ENCODE measurements around the gene NCAN.

DNA sequence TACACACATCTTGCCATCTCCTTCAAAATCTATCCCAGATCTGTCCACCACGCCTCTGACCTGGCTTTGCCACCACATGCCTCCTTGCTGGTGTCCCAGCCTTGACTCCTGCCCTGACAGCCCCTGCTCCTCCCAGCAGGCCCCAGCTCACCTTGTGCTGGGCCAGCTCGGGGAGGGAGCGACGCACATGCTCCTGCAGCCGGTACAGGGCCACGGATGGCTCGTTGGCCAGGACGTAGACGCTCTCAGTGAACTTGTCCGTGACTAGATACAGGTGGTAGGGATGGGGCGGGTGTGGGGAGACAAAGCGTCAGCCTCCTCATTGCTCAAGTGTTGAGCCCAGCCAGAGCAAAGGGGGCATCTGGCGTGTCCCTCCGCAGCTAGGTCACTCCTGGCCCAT is 25.0 kb upstream of the NCAN start:
- TF ChIP-seq CTCF (conservative IDR thresholded peaks at IDR 0.05; ENCODE audit: low read length) (no peak), EZH2phosphoT487 (IDR thresholded peaks at IDR 0.05; ENCODE audit: borderline replicate concordance) (no peak)
